Muscle of leg (tissue), 11 donors: ENCODE measurements around the gene SBK3. TPM values are rescaled to one million over a fixed set of nuclear protein-coding genes. Genes with fewer than 3 reads are reported as not detected.
A peak's percentile ranks its signal among the peaks of the same experiment; 100 is the strongest.
"Not testable (repeated sequence)": the region's sequence is repeated elsewhere in the genome, so short reads cannot be mapped to it uniquely, and the experiment has no call there.

Experiments
- DNase-seq: peaks from one replicate; pipeline ENCODE4 v3.0.0; 2013
- H3K27ac ChIP-seq: one replicate; pipeline ENCODE4 v1.5.1; 2013; ENCODE audit warnings: mild to moderate bottlenecking, low read length, control low read depth
- H3K27me3 ChIP-seq: one replicate; pipeline ENCODE4 v1.6.1; 2013; ENCODE audit warnings: low read length; ENCODE audit not compliant: control insufficient read depth, insufficient read depth
- H3K36me3 ChIP-seq: one replicate; pipeline ENCODE4 v1.6.1; 2013; ENCODE audit warnings: low read length; ENCODE audit not compliant: control insufficient read depth, insufficient read depth
- H3K4me1 ChIP-seq: one replicate; pipeline ENCODE4 v1.6.1; 2013; ENCODE audit warnings: low read length; ENCODE audit not compliant: control insufficient read depth, insufficient read depth
- H3K4me3 ChIP-seq: one replicate; pipeline ENCODE4 v1.5.1; 2013; ENCODE audit warnings: low read length, control low read depth
- H3K9me3 ChIP-seq: replicated peaks from 2 replicates; pipeline ENCODE4 v1.6.1; 2013; ENCODE audit warnings: low read depth, low read length; ENCODE audit not compliant: control insufficient read depth
- WGBS: methylation state at CpG from one replicate; pipeline ENCODE4 v1.1.5; 2013; ENCODE audit warnings: missing lambda C conversion rate; ENCODE audit not compliant: insufficient coverage; 5-methylcytosine and 5-hydroxymethylcytosine counted together
- polyA plus RNA-seq, 8 donors: library from polyadenylated mRNA; unstranded; fragments of 120-200 nt; gene quantifications; one replicate each; pipeline versions ENCODE4 v1.2.1 to v1.2.3, GENCODE V29; 2013; ENCODE audit warnings: inconsistent platforms in 1 of 8, low replicate concordance in 1 of 8; ENCODE audit not compliant: insufficient read length in 8 of 8, insufficient read depth in 1 of 8
- total RNA-seq: library from RNA; stranded (reverse); fragments of 120-200 nt; gene quantifications from one replicate; pipeline ENCODE4 v1.2.4, GENCODE V29; 2013

SBK3 gene
- total and polyA plus RNA-seq, 9 donors = 0.10 to 0.29 (median 0.14) TPM; not detected in 3

GRCh38 chr19:55584871-55585270 is 39.5 kb upstream of the SBK3 start:
- DNase-seq = no peak
- no peaks in the 10 kb centered on the region for H3K36me3 ChIP-seq
- H3K27me3 ChIP-seq = no peaks in the 10 kb centered on the region
- H3K27ac ChIP-seq = peak overlapping the region; percentile 73
- no peaks in the 10 kb centered on the region for H3K9me3 ChIP-seq
- H3K4me3 ChIP-seq = no peak overlapping the region
- peaks cover 33% of the 10 kb centered on the region for H3K4me1 ChIP-seq
- 96% methylated on average over 6 of the region's 11 CpGs for WGBS

DNA sequence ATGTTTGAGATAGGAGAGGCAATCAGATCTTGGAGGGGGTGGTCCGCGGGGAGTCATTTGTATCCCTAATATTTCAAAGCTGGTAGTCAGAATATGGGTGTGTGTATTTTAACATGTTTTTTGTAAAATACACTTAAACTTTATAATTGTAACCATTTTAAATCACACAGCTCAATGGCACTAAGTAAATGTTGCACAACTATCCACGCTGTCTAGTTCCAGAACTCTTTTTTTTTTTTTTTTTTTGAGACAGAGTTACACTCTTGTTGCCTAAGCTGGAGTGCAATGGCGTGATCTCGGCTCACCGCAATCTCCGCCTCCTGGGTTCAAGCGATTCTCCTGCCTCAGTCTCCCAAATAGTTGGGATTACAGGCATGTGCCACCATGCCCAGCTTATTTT is 38.6 kb upstream of the SBK3 start:
- H3K4me1 ChIP-seq = peaks cover 35% of the 10 kb centered on the region
- H3K4me3 ChIP-seq, H3K9me3 ChIP-seq, H3K27ac ChIP-seq, DNase-seq, H3K27me3 ChIP-seq, H3K36me3 ChIP-seq: not testable (repeated sequence)
- WGBS = no CpG with 5 or more reads among the region's 8 CpGs

- not testable (repeated sequence) for H3K4me3 ChIP-seq, H3K27me3 ChIP-seq, DNase-seq, H3K36me3 ChIP-seq, H3K27ac ChIP-seq, H3K9me3 ChIP-seq
- peaks cover 33% of the 10 kb centered on the region for H3K4me1 ChIP-seq
- 100% methylated on average over 1 of the region's 4 CpGs for WGBS
Measured at GRCh38 chr19:55582284-55582683, 36.9 kb upstream of the SBK3 start.

- WGBS = 31% methylated on average over 5 of the region's 6 CpGs
- Histone ChIP-seq H3K27me3 (no peaks in the 10 kb centered on the region), H3K27ac (no peak overlapping the region), H3K4me3 (no peak overlapping the region), H3K4me1 (peaks cover 28% of the 10 kb centered on the region), H3K9me3 (no peaks in the 10 kb centered on the region), H3K36me3 (peaks cover 13% of the 10 kb centered on the region)
- DNase-seq = no peak
Measured at GRCh38 chr19:55581823-55582223, 36.5 kb upstream of the SBK3 start.

DNA sequence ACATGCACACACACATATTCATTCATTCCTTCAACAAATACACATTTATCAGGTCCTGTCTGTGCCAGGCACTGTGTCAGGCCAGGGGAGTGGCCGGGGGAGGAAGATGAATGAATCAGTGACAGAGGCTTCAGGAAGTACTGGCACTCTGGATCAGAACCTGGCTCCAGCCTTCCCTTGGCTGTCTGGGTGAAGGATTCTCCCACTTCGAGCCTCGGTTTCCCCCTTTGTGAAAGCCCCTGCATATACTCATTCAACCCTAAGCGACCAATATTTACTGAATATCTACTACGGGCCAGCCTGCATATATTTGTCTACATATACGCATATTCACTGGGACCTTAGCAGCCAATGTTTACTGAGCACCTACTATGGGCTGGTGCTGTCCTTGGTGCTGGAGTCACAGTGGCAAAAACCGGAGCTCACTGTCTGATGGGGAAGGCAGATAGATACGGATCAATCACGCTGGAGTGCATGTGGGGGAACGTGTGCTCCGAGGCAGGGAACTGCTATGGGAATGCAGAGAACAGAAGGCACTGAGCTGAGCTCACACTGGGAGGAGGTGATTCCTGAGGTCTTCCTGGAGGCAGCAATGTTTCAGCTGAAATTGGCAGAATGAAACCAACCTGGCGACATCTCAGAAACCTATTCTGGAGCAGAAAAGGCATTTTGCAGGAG is 35.9 kb upstream of the SBK3 start:
- WGBS = 25% methylated on average over 8 of the region's 12 CpGs
- Histone ChIP-seq H3K4me3 (peak overlapping the region; percentile 95), H3K27ac (peak overlapping the region; percentile 52), H3K9me3 (no peaks in the 10 kb centered on the region), H3K36me3 (peaks cover 16% of the 10 kb centered on the region), H3K4me1 (peaks cover 23% of the 10 kb centered on the region), H3K27me3 (no peaks in the 10 kb centered on the region)
- no peak for DNase-seq

DNA sequence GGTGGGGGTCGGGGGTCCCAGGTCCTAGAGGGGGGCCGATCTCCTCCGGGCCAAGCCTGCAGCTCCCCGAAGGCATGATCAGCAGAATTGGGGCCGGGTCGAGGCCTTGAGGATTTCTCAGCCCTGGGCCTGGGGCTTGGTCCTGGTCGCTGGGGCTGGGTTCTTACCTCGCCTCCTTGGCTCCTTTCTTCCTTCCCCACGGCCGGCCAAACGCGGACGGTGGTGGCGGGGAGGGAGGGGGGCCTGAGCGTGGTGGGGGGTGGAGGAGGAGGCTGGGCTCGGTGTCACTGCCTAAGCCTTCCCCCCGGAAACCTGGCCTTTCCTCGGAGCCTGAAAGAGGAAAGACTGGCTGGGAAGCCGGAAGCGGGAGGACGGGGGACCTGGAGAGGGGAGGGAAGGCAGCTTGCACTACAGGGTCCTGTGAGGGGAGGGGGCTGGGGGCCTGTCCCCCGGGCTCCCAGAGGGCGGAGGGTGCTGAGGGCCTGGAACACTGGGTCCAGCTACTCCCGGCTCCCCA is 35.3 kb upstream of the SBK3 start, which contains the start of gene ZNF579:
ZNF579 (minus strand) TSS at position 221 of the 517 bp plus-strand sequence. CDS start 1,209 bp downstream, outside the sequence.
- 0% methylated on average over 4 of the region's 24 CpGs for WGBS
- no peaks in the 10 kb centered on the region for H3K27me3 ChIP-seq
- peak within 1 kb of the TSS; percentile 94 for H3K27ac ChIP-seq
- H3K4me1 ChIP-seq = peaks cover 17% of the 10 kb centered on the region
- peak within 1 kb of the TSS; percentile 95 for H3K4me3 ChIP-seq
- H3K36me3 ChIP-seq = peaks cover 21% of the 10 kb centered on the region
- peak; percentile 96 for DNase-seq
- no peaks in the 10 kb centered on the region for H3K9me3 ChIP-seq

GRCh38 chr19:55579766-55580621 is 34.7 kb upstream of the SBK3 start:
- peaks cover 21% of the 10 kb centered on the region for H3K36me3 ChIP-seq
- H3K27ac ChIP-seq = peak overlapping the region; percentile 94
- peaks cover 13% of the 10 kb centered on the region for H3K4me1 ChIP-seq
- no peaks in the 10 kb centered on the region for H3K27me3 ChIP-seq
- no peaks in the 10 kb centered on the region for H3K9me3 ChIP-seq
- 7% methylated on average over 19 of the region's 20 CpGs for WGBS
- H3K4me3 ChIP-seq = peak overlapping the region; percentile 95
- peak; percentile 82 for DNase-seq

DNA sequence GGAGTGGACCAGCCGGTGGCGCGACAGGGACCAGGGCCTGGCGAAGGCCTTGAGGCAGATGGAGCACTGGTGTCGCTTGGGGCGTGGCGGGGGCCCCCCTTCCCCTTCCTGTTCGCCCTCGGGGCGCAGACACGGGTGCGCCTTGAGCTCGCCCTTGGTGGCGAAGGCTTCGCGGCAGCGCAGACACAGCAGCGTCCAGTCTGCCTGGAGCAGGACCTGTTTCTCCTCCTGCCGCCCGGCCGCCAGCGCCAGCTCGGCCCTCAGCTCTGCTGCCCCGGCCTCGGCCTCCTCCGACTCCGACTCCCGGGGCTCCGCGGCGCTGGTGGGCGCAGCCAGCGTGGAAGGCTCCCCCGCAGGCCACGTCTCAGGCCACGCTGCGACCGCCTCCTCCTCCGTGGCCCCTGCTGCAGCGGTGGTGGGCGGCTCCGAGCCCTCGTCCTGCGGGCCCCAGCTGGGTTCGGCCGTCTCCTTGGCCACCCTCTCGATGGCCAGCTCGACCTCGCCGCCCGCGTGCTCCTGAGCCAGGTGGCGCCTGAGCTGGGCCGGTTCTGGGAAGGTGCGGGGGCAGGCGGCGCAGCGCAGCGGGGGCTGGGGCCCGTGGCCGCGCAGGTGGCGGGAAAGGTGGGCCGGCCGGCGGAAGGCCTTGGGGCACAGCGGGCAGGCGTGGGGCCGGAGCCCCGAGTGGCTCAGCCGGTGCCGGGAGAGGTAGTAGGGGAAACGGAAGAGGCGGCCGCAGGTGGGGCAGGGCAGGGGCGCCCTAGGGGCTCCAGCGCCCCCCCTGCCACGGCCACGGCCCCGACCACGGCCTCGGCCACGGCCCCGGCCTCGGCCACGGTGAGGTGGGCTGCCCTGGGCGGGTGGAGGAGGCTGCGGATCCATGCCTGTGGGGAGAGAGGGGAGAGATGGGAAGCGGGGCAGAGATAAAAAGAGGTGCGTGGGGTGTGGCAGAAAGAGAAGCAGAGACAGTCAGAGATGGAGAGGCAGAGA is 33.7 kb upstream of the SBK3 start:
- 91% methylated on average over 87 of the region's 90 CpGs for WGBS
- no peak for DNase-seq
- no peak overlapping the region for H3K27ac ChIP-seq
- H3K9me3 ChIP-seq = no peaks in the 10 kb centered on the region
- no peaks in the 10 kb centered on the region for H3K27me3 ChIP-seq
- H3K36me3 ChIP-seq = peaks cover 21% of the 10 kb centered on the region
- peak overlapping the region; percentile 95 for H3K4me3 ChIP-seq
- H3K4me1 ChIP-seq = peaks cover 10% of the 10 kb centered on the region

GRCh38 chr19:55578031-55578760 is 32.9 kb upstream of the SBK3 start:
- H3K27ac ChIP-seq = no peak overlapping the region
- DNase-seq = no peak
- no peaks in the 10 kb centered on the region for H3K27me3 ChIP-seq
- no peak overlapping the region for H3K4me3 ChIP-seq
- 93% methylated on average over 77 of the region's 83 CpGs for WGBS
- peaks cover 21% of the 10 kb centered on the region for H3K36me3 ChIP-seq
- H3K9me3 ChIP-seq = no peaks in the 10 kb centered on the region
- H3K4me1 ChIP-seq = peaks cover 10% of the 10 kb centered on the region
